Astrocyte (in vitro differentiated cells and primary cell): ENCODE results near the gene SCAND1.

Source experiments
- CTCF ChIP-seq: IDR thresholded peaks from 2 replicates; pipeline ENCODE4 v1.5.1; 2011; ENCODE audit warnings: low read depth, mild to moderate bottlenecking, inconsistent platforms, low read length, moderate library complexity; ENCODE audit not compliant: insufficient read depth
- EZH2 ChIP-seq: IDR thresholded peaks from 2 replicates; pipeline ENCODE4 v1.6.1; 2012; ENCODE audit warnings: mild to moderate bottlenecking, low read length, inconsistent platforms; ENCODE audit not compliant: insufficient read depth

GRCh38 chr20:35963878-35964277 is 9.6 kb upstream of the SCAND1 start:
- TF ChIP-seq EZH2 (no peak), CTCF (no peak)
